GM18508 (cell line): ENCODE measurements around the gene ANKH.

Experiments
- ATAC-seq: cut with Tn5 transposase; IDR thresholded peaks from one replicate; pipeline ENCODE4 v1.9.1; 2021; ENCODE audit warnings: moderate number of reproducible peaks; ENCODE audit not compliant: insufficient read depth, unreplicated experiment

The ANKH gene

GRCh38 chr5:14744296-14745187, 127.0 kb downstream of the ANKH start:
- ATAC-seq: no peak

DNA sequence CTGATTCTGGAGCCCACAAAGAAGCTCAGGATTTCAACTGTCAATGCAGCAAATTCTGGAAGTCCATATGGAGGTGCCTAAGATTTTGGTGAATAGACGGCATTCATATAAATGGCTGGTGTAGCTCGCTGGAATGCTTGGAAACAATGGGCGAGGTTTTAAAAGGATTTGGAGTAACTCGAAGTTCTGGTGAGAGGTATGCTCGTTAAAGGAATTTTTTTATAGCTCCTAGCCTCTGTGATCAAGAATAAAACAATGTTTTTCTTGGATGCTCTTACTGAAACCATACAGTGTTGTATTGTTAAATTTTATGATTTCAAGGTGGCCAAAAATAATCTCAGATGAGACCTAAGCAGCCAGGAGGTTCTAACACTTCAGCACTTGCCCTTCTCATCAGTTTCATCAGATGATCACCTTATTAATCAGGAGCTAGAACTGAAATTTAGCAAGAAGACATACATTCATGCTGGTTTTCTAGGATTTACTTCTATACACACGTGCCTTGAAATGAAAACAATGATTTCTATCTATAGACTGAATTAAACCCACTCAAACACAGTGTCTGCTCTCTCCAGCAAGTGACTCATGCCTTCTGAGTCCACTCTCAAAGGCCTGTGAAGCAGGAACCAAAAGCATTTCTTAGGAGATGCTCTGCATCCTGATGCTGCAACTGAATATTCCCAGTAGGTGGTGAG, 127.8 kb downstream of the ANKH start:
- ATAC-seq: no peak

DNA sequence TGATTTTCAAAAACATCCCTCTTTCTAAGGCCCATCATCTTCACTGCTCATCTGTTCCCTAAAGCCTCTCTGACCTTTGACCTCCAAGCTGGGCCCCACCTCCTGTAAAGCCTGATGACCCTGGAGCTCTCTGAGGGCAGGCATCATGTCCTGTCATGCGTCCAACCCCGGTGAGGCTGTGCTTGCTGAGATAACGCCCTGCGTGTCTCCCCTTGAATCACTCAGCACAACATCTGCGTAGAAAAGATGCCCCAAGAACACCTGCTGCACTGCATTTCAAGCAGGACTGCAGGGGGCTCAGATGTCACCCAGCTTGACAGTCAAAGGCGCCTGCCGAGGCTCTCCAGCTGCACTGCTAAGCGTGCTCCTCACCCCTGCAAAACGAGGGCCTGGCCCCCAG, 129.1 kb downstream of the ANKH start:
- no peak for ATAC-seq

DNA sequence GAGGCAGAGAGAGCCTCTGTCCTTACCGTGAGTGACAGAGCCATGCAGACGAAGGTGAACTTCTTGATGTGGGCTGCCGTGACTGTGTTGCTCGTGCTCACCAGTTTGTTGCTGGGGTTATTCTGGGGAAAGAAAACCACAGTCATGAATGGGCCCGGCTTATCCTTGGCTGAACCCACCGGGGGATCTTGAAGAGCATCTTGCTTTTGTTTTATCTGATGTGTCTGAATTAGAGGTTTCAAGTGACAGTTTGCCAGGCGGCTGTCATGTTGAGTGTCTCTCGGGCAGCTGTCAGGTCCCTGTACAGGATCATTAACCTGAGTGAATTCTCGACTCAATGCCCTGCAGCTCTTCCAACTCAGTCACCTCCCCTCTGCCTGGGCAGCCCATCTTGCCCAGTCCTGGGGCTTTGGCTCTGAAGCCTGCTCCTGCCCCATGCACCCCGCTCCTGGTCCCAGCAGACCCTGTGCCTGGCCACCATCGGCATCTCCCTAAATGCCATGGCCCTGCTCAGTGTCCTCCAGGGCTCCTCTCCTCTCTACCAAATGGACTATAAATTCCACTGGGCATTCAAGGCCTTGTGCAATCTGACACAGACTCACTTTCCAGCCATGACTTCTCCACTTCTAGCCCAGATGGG, 129.7 kb downstream of the ANKH start:
- ATAC-seq: no peak

- ATAC-seq: no peak
Observed at GRCh38 chr5:14741131-14741530, 130.4 kb downstream of the ANKH start.

DNA sequence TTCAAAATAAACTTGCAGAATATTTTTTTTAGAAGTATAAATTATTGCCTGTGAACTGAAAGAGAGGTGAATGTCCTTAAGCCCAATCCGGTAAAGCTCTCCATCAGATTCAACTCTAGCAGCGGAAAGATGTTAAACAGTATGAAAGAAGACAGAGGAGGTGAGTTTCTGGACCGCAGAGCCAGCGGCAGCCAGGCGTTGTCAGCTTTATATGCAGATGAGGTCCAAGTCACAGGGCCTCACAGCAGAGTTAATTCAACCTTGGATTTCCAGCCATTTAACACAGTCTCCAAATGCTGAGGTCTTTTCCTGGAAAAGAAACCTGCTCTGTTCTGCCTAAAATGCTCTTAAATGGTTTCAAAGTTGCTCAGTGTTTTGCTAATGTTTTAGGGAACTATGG, 131.6 kb downstream of the ANKH start:
- no peak for ATAC-seq

DNA sequence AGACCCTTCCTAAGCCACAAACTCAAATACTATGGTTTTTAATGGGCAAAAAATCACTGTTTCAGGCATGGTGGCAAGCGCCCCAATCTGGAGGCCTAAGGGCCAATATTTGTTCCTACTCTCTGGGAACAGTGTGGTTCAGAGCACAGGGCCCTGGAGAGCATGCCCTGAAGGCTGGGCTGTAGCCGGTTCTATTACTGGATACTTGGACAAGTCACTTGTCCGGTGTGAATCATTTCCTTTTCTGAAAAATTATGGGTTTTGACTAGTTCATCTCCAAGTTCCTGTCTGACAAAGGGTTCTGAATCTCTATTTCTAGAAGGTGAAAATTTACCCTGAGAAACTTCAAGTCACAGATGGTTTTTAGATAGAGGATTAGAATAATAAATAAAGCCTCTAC, 132.0 kb downstream of the ANKH start:
- ATAC-seq: no peak

DNA sequence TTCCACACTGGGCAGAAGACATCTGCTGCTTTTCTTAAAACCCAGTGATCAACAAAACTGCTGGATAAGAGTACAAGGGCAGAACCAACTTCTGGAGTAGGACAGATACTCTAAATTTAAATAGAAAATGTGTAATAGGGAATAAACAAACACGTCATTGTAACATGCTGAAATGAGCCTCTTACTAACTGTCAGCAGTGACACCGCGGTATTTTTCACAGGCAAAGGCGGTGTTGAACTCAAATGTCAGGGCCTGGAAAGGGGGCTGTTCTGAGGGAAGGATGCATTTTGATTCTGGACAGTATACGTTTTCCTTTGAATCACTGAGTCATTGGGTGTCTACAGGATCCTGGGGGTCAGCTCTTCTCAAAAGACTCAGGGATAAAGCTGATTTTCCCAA, 133.5 kb downstream of the ANKH start:
- no peak for ATAC-seq

GRCh38 chr5:14737291-14737690, 134.3 kb downstream of the ANKH start:
- ATAC-seq: no peak

DNA sequence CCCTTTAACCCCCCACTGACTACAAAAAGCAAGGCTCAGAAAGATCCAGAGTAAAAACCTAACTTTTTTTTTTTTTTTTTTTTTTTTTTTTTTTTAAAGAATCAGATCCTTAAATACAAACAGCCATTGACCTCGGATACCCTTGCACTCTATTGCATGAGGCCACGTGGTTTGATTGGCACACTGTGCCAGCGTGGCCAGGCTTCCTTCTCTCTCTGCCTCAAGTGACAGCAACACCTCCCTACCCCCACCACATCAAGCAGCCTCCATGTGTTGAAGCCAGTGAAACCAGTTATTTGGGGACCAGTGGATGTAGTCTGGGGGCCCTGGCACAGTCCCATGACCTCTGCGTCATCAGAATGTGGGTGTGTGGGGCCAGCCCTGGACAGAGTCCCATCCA, 135.6 kb downstream of the ANKH start:
- ATAC-seq: no peak

- no peak for ATAC-seq
Observed at GRCh38 chr5:14734396-14734795, 137.2 kb downstream of the ANKH start.

GRCh38 chr5:14733661-14734060, 137.9 kb downstream of the ANKH start:
- no peak for ATAC-seq

DNA sequence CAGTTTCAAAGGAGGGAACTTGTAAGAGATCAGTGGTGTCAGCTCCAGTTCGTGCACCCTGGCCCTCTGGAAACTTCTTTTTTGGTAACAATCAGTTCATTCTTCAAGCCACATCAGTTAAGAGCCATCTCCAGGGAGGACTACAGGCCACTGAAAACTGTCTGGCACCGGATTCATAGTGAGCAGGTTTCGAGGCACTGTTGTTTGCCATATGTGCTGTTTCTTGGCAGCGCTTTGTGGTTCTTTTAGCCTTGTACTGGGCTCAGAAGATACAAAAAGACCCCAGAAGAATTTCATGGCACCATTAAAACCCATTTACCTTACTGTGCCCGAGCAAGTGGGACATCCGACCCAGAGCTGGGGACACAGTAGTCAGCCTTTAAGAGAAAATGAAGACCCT, 138.6 kb downstream of the ANKH start:
- ATAC-seq: no peak

DNA sequence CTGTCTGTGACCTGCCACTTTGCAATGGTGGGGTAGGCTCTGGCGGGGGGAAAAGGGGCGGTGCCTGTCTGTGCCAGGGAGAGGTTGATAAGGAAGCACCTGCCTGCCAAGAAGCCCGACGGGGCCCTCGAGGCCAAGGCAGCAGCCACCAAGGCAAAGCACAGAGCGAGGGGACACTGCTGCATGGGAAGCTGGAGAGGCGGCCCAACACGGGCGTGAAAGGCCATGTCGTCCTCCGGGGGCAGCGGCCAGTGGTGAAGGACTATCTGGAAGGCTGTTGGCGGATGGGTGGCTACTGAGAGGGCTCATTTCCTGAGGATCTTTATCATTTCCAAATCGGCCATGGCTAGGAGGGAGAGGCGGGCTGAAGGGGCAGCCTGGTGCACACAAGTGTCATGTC, 140.7 kb downstream of the ANKH start:
- no peak for ATAC-seq

DNA sequence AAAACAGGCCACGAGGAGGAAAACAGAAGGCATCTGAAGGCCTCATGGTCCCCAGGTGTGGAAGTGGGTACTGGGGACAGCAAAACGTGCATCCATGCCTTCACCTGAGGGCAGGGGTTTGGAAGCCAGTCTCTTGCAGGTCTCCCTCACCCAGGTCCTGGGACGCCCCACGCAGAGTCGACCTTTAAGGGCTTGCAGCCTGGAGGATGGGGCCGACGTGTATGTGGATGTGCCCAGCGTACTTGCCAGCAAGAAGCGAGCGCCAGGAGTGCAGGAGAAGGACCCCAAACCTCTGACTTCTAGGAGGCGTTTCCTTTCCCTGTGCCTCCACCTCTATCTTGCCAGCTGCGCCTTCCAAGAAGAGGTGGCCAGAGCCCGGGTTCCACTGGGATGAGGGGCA, 141.1 kb downstream of the ANKH start:
- no peak for ATAC-seq

DNA sequence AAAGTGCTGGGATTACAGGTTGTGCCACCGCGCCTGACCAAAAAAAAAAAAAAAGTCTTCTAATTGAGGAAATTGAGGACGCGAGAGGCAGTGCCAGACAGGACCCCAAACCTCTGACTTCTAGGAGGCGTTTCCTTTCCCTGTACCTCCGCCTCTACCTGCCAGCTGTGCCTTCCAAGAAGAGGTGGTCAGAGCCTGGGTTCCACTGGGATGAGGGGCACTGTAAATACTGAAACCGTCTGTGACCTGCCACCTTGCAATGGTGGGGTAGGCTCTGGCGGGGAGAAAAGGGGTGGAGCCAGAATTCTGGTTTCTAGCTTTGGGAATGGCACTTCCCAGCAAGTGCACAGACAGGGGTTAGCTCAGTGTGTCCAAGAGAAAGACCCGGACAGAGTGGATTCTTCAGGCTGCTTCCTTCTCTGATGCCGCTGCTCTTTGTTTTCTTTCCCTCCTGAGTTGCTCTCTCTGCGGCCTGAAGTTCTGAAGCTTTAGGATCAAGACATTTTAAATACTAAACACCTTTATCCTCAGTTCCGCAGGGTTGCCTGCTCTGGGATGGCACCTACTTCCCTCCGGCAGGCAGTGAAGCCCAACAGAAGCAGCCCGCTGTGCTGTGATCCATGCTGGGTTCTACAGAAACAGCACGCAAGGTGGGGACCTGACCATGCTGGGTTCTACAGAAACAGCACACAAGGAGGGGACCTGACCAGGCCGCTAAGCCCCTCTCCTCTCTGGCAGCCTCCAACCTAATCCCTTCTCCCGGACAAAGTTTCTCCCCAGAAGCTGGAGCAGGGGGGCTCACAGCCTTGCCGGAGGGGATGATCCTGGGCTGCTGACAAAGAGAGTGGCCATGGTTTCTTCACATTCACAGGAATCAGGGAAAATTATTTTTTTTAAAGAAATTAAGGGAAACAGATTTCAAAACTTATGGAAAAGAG, 141.9 kb downstream of the ANKH start:
- no peak for ATAC-seq

DNA sequence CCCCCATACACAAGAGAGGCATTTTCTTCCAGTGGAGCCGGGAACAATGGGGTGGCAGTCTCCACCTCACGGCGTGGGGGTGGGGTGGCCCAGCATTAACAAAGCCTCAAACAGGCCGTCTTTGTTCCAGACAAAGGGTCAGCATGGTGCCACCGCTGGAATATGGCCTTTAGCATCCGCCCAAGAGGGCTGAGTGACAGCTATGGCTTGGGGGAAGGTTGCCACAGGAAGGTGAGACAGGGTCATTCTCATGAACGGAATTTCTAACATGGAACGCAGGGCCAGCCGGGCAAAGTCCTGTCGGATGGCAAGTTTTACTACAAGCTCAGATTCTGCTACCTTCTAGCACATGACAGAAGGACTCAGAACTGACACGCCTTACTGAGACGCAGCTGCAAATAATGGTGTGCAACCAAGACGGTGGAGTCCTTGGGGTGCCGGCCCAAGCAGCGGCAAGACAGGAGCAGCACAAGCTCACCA, 143.1 kb downstream of the ANKH start:
- no peak for ATAC-seq

DNA sequence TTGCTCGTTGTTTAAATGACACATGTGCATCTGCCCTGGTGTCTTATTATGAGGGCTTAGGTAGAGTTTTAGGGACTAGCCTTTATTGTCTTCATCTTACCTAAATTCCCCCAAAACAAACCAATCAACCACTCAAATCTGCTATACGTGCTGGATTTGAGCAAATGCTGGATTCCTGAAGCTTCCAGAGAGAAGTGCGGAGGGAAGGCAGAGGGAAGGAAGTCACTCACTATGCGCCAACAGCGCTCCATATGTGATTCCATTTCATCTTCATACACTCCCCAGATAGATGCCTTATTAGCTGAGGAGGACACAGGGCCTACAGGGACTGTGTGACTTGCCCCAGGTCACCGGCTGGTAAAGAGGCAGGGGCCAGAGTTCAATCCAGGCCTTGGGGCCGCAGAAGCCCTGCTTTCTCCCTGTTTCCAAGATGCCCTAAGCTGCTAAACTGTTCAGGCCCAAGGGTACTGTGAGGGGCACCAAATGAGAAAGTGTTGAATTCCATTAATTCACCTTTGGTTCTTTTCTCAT, 143.6 kb downstream of the ANKH start:
- ATAC-seq: no peak

GRCh38 chr5:14727428-14727865, 144.1 kb downstream of the ANKH start:
- ATAC-seq: peak; percentile 57
